ENCODE measurements around the gene ZNF333.

The ZNF333 gene

DNA sequence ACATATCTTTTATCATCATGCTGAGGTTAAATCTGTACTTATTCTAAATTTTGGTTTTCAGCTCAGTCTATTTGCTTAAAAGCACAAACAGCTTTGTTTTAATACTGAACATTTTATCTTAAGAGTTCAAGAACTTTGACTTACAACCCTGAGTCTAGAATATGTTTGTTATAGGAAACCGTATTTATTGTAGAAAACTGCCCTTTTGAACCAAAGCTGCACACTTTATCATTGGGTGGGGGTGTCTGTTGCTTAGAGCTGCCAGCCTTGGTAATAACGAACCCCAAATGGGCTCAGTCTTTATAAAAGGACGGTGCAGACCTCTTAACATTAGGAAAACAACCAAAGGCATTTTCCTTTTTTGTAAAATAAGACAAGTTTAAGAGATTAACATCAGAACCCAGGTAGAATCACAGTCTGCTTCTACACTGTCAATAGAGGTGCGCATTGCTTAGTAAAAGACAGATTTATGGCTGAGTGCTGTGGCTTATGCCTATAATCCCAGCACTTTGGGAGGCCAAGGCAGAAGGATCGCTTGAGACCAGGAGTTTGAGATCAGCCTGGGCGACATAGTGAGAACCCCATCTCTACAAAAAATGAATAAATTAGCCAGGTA is 29.9 kb upstream of the ZNF333 start:
- TF ChIP-seq, protein P1, sequence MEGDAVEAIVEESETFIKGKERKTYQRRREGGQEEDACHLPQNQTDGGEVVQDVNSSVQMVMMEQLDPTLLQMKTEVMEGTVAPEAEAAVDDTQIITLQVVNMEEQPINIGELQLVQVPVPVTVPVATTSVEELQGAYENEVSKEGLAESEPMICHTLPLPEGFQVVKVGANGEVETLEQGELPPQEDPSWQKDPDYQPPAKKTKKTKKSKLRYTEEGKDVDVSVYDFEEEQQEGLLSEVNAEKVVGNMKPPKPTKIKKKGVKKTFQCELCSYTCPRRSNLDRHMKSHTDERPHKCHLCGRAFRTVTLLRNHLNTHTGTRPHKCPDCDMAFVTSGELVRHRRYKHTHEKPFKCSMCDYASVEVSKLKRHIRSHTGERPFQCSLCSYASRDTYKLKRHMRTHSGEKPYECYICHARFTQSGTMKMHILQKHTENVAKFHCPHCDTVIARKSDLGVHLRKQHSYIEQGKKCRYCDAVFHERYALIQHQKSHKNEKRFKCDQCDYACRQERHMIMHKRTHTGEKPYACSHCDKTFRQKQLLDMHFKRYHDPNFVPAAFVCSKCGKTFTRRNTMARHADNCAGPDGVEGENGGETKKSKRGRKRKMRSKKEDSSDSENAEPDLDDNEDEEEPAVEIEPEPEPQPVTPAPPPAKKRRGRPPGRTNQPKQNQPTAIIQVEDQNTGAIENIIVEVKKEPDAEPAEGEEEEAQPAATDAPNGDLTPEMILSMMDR (IDR thresholded peaks at IDR 0.05; ENCODE audit: insufficient read depth, missing control alignments): no peak
- FAIRE-seq: no peak

DNA sequence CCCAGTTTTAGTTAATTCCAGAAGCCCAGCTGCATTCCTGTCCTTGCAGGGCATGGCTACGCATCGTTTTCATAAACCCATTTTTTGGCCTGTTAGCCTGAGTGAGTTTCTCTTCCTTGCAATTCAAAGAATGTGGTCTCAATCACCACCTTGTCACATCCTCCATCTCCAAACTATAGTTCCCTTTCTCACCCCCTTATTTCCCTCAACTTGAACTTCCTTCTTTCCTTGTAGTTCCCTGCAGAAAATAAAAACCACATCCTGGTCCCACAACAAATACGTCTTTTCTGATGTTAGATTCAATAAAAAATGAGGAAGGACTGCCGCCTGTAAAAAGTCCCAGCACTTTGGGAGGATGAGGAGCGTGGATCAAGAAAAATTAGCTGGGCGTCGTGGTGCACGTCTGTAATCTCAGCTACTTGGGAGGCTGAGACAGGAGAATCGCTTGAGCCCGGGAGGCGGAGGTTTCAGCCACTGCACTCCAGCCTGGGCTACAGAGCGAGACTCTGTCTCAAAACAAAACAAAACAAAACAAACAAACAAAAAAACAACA is 28.4 kb upstream of the ZNF333 start:
- TF ChIP-seq, protein P1 (IDR thresholded peaks at IDR 0.05; ENCODE audit: insufficient read depth, missing control alignments): no peak
- no peak for FAIRE-seq
- DNase-seq (ENCODE audit: insufficient read length, low spot score): no peak

More for the DNA sequence above, 29.9 kb upstream of the ZNF333 start:
- no peak for DNase-seq (ENCODE audit: insufficient read length, low spot score)

DNA sequence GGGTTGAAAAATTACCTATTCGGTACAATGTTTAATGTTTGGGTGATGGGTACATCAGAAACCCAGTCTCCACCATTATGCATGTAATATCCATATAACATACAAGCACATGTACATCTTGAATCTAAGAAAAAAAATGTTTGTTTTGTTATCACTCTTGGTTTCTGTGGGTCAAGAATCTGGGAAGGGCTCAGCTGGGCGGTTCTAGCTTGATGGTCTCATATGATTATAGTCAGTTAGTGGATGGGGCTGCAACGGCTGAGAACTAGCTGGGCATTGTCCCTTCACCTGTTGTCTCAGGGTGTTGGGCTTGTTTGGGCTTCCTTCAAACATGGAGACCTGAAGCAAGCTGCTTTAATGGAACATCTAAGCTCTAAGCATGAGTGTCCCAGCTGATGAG is 19.9 kb upstream of the ZNF333 start:
- FAIRE-seq: no peak
- no peak for DNase-seq (ENCODE audit: insufficient read length, low spot score)
- TF ChIP-seq, protein P1 (IDR thresholded peaks at IDR 0.05; ENCODE audit: insufficient read depth, missing control alignments): no peak

DNA sequence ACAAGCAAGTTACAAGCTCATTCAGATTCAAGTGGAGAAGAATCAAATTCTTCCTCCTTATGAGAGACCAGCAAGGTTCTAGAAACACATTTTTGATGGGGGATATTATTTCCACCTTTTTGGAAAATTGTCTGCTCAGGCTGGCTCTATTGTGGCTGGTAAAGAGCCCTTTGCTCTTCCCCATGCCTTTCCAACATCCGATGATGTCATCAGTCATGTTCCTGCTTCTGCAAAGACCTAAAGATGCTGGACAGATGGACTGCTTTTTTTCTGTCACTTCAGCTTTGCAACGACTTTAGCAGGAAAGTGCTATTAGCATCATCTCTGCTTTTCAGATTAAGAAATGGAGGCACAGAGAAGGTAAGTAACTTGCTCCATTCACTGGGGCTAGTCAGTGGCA is 19.4 kb upstream of the ZNF333 start:
- FAIRE-seq (no peak), DNase-seq (ENCODE audit: insufficient read length, low spot score) (no peak)
- TF ChIP-seq, protein P1 (IDR thresholded peaks at IDR 0.05; ENCODE audit: insufficient read depth, missing control alignments): no peak

DNA sequence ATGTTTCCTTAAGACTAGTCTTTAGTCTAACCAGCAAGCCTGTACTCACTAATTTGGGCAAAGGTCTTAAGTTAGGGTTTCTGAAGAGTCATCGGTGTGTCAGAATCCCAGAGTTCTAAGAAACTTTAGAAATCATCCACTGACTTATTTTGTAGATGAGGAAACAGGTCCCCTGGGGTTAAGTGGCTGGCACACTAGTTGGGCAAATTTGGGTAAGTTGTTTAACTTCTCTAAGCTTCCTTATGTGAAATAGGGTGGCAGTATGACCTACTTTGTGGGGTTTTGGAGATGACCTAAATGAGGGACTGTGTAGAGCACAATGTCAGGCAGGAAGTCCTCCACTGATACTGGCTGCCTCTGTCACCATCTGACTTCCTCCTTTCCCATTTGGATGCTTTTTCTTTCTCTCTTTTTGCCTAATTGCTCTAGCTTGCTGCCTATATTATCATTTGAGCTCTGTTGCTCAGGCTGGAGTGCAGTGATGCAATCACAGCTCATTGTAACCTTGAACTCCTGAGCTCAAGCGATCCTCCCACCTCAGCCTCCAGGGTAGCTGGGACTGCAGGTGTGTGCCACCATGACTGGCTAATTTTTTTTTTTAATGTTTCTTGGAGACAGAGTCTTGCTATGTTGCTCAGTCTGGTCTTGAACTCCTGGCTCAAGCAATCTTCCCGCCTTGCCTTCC is 17.5 kb upstream of the ZNF333 start:
- TF ChIP-seq, protein P1 (IDR thresholded peaks at IDR 0.05; ENCODE audit: insufficient read depth, missing control alignments): no peak
- FAIRE-seq (no peak), DNase-seq (ENCODE audit: insufficient read length, low spot score) (no peak)

DNA sequence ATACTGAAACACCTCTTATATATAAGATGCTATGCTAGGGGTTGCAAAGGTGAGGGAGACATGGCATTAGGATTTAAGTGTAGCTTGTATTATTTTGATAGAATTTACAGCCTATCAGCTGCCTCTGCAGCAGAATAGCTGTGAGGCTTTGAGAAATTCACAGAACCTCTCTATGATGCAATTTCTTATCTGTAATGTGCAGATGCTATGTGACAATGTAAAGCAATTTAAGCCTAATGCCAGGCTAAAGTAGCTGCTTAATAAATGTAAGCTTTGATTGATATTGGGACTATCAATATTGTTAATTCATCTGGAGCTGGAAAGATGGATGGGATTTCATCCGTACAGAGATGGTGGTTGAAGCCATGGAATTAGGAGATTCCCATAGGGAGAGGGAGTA is 16.8 kb upstream of the ZNF333 start:
- no peak for DNase-seq (ENCODE audit: insufficient read length, low spot score)
- TF ChIP-seq, protein P1 (IDR thresholded peaks at IDR 0.05; ENCODE audit: insufficient read depth, missing control alignments): no peak
- FAIRE-seq: no peak

DNA sequence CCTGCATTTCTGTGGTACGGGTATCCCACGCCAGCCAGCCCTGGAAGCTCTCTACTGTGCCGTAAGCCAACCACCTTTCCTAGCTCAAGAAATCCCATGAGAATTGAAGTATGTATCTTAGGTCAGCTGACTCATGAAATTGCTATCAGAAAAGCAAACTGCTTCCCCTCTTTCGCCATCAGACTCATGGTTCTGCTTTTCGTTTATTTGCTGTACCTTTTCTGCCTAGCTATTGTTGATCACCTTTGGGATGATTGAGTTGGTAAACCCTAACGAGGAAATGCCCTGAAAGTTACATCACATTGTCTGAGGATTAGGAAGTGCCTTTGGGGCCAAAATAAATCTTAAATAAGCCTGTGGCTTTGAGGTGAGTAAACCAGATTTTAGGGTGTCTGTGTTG is 15.1 kb upstream of the ZNF333 start, which contains the start of gene ADGRE3:
Gene ADGRE3 (minus strand): TSS at position 81 of the 400 bp plus-strand sequence. CDS start 74 bp downstream, at position 7.
- FAIRE-seq: no peak
- TF ChIP-seq, protein P1 (IDR thresholded peaks at IDR 0.05; ENCODE audit: insufficient read depth, missing control alignments): no peak
- DNase-seq (ENCODE audit: insufficient read length, low spot score): no peak
